Esophagus squamous epithelium (tissue), 4 donors: Measurements from ENCODE around the gene ODC1.

Experiments used
- POLR2A ChIP-seq, 4 donors: fragments of 450-650 bp; IDR thresholded peaks; one replicate each; pipeline ENCODE4 v1.6.1; 2017; ENCODE audit warnings: antibody characterized with exemption in 4 of 4, mild to moderate bottlenecking in 4 of 4, moderate library complexity in 3 of 4
- TF ChIP-seq, protein P1 (sequence below), 6 experiments: fragments of 450-650 bp in 4 of 6; fragments of 200-600 bp in 2 of 6; sonication (generic) in 2 of 6; IDR thresholded peaks; one replicate each; pipeline ENCODE4 v1.5.1; 2016 to 2019; ENCODE audit warnings: antibody characterized with exemption in 6 of 6, mild to moderate bottlenecking in 4 of 6, moderate library complexity in 4 of 6

DNA sequence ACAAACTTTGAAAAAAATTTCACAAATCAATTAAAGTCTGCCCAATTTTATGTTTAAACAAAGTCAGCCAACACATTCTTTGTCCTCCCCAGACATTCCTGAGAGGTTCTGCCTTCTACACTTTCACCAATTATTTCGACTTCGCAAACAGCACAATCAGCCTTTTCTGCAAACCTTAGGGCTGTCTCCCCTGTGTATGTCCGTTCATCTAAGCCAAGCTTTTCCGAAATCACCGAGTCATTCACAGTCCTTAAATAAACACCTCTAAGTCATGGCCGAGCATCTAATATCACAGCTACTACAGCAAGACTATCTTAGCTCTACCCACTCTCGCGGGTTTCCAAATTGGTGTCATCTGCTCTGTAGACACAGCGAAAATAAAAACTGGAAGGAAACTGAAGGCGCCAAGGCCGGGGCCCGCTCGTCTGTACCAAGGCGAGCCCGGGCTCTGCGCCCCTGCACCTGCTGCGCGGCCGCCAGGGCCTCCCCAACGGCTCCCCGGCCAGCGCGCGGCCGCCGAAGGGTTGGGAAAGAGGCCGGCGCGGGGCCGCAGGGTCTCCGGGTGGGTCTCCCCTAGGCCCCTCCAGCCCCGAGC is 730 bp downstream of the ODC1 start:
- TF ChIP-seq, protein P1, sequence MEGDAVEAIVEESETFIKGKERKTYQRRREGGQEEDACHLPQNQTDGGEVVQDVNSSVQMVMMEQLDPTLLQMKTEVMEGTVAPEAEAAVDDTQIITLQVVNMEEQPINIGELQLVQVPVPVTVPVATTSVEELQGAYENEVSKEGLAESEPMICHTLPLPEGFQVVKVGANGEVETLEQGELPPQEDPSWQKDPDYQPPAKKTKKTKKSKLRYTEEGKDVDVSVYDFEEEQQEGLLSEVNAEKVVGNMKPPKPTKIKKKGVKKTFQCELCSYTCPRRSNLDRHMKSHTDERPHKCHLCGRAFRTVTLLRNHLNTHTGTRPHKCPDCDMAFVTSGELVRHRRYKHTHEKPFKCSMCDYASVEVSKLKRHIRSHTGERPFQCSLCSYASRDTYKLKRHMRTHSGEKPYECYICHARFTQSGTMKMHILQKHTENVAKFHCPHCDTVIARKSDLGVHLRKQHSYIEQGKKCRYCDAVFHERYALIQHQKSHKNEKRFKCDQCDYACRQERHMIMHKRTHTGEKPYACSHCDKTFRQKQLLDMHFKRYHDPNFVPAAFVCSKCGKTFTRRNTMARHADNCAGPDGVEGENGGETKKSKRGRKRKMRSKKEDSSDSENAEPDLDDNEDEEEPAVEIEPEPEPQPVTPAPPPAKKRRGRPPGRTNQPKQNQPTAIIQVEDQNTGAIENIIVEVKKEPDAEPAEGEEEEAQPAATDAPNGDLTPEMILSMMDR (IDR thresholded peaks at IDR 0.05), result peak in 2 of 6 experiments; percentile 21 to 22
- peak in 1 of 4 donors; percentile 12 for TF ChIP-seq POLR2A (IDR thresholded peaks at IDR 0.05)
